ENCODE results near the gene KLF16. TPM values are rescaled to one million over a fixed set of nuclear protein-coding genes. Genes with fewer than 3 reads are reported as not detected.

The KLF16 gene
- total RNA-seq, 1 experiment from 2014 or later, result 8.7 TPM

GRCh38 chr19:1808395-1808731, 55.0 kb downstream of the KLF16 start:
- Histone ChIP-seq H3K9me3 (replicated peaks) (no peaks in the 10 kb centered on the region), H3K27ac (no peak overlapping the region), H3K4me1 (replicated peaks) (peaks cover 20% of the 10 kb centered on the region), H3K27me3 (replicated peaks) (no peaks in the 10 kb centered on the region), H3K4me3 (no peak overlapping the region), H3K36me3 (peaks cover 6% of the 10 kb centered on the region)
- no peak for DNase-seq (ENCODE audit: low read depth in 1 of 2, low spot score in 2 of 2)

- H3K27me3 ChIP-seq (replicated peaks), result no peaks in the 10 kb centered on the region
- peaks cover 14% of the 10 kb centered on the region for H3K4me1 ChIP-seq (replicated peaks)
- no peak overlapping the region for H3K27ac ChIP-seq
- peak in 1 of 2 experiments; percentile 43 for DNase-seq (ENCODE audit: low read depth in 1 of 2, low spot score in 2 of 2)
- H3K9me3 ChIP-seq (replicated peaks), result no peaks in the 10 kb centered on the region
- H3K4me3 ChIP-seq, result no peak overlapping the region
- H3K36me3 ChIP-seq, result peaks cover 6% of the 10 kb centered on the region
Observed at GRCh38 chr19:1807695-1808394, 55.5 kb downstream of the KLF16 start.

- peak in 1 of 2 experiments; percentile 48 for DNase-seq (ENCODE audit: low read depth in 1 of 2, low spot score in 2 of 2)
- no peak overlapping the region for H3K4me3 ChIP-seq
- no peaks in the 10 kb centered on the region for H3K9me3 ChIP-seq (replicated peaks)
- H3K27ac ChIP-seq, result no peak overlapping the region
- no peaks in the 10 kb centered on the region for H3K27me3 ChIP-seq (replicated peaks)
- H3K4me1 ChIP-seq (replicated peaks), result peaks cover 12% of the 10 kb centered on the region
- peaks cover 6% of the 10 kb centered on the region for H3K36me3 ChIP-seq
Observed at GRCh38 chr19:1807030-1807694, 56.2 kb downstream of the KLF16 start.

GRCh38 chr19:1806184-1807029, 57.0 kb downstream of the KLF16 start:
- Histone ChIP-seq H3K4me1 (replicated peaks) (peaks cover 7% of the 10 kb centered on the region), H3K36me3 (peaks cover 6% of the 10 kb centered on the region), H3K27ac (no peak overlapping the region), H3K4me3 (no peak overlapping the region), H3K9me3 (replicated peaks) (no peaks in the 10 kb centered on the region), H3K27me3 (replicated peaks) (no peaks in the 10 kb centered on the region)
- DNase-seq (ENCODE audit: low read depth in 1 of 2, low spot score in 2 of 2), result peak in 1 of 2 experiments; percentile 43

- Histone ChIP-seq H3K4me1 (replicated peaks) (no peaks in the 10 kb centered on the region), H3K27me3 (replicated peaks) (no peaks in the 10 kb centered on the region), H3K27ac (no peak overlapping the region), H3K9me3 (replicated peaks) (no peaks in the 10 kb centered on the region), H3K4me3 (no peak overlapping the region), H3K36me3 (peaks cover 6% of the 10 kb centered on the region)
- peak in 1 of 2 experiments; percentile 42 for DNase-seq (ENCODE audit: low read depth in 1 of 2, low spot score in 2 of 2)
Observed at GRCh38 chr19:1805401-1806183, 57.8 kb downstream of the KLF16 start.

- Histone ChIP-seq H3K9me3 (replicated peaks) (no peaks in the 10 kb centered on the region), H3K4me1 (replicated peaks) (no peaks in the 10 kb centered on the region), H3K4me3 (no peak overlapping the region), H3K27me3 (replicated peaks) (no peaks in the 10 kb centered on the region), H3K36me3 (peaks cover 6% of the 10 kb centered on the region), H3K27ac (no peak overlapping the region)
- DNase-seq (ENCODE audit: low read depth in 1 of 2, low spot score in 2 of 2), result no peak
Observed at GRCh38 chr19:1804858-1805257, 58.5 kb downstream of the KLF16 start.

Other genes starting within 250 kb of the KLF16 start
- 128 and 245 TPM in 2 replicates for gene TCF3, start 211.0 kb downstream of the KLF16 start, total RNA-seq (2014; rRNA removed; shearing (Covaris generic))
- gene ONECUT3, start 110.1 kb downstream of the KLF16 start, total RNA-seq (2014; rRNA removed; shearing (Covaris generic)), result not detected in 2 replicates
- 2.7 and 3.8 TPM in 2 replicates for gene ATP8B3, start 51.3 kb downstream of the KLF16 start, total RNA-seq (2014; rRNA removed; shearing (Covaris generic))
- 14.1 and 36.2 TPM in 2 replicates for gene REXO1, start 15.1 kb downstream of the KLF16 start, total RNA-seq (2014; rRNA removed; shearing (Covaris generic))
- 91.9 and 101 TPM in 2 replicates for gene ABHD17A, start 21.9 kb upstream of the KLF16 start, total RNA-seq (2014; rRNA removed; shearing (Covaris generic))
- gene ADAT3, start 41.8 kb upstream of the KLF16 start, total RNA-seq (2014; rRNA removed; shearing (Covaris generic)), result 2.4 and 9.1 TPM in 2 replicates
- gene SCAMP4, start 41.8 kb upstream of the KLF16 start, total RNA-seq (2014; rRNA removed; shearing (Covaris generic)), result 47.3 and 89.8 TPM in 2 replicates
- 31.9 and 63.4 TPM in 2 replicates for gene CSNK1G2, start 77.6 kb upstream of the KLF16 start, total RNA-seq (2014; rRNA removed; shearing (Covaris generic))
- 25.7 and 32.6 TPM in 2 replicates for gene BTBD2, start 152.1 kb upstream of the KLF16 start, total RNA-seq (2014; rRNA removed; shearing (Covaris generic))
- gene MKNK2, start 187.7 kb upstream of the KLF16 start, total RNA-seq (2014; rRNA removed; shearing (Covaris generic)), result 18.7 and 31.6 TPM in 2 replicates
- gene MOB3A, start 232.7 kb upstream of the KLF16 start, total RNA-seq (2014; rRNA removed; shearing (Covaris generic)), result 10.1 and 20.6 TPM in 2 replicates
- gene IZUMO4, start 233.3 kb upstream of the KLF16 start, total RNA-seq (2014; rRNA removed; shearing (Covaris generic)), result 1.9 TPM in 1 of 2 replicates, not detected in the other

Data from SJSA1 (cell line).